Stimulated activated CD8-positive, alpha-beta memory T cell treated with anti-CD3 and anti-CD28 coated beads, Interleukin-12 subunit alpha, Interleukin-12 subunit beta, amount 100 ng/mL, for 4 hours (primary cell): Measurements from ENCODE around the gene HOXC5.
"Not testable (repeated sequence)": the region's sequence is repeated elsewhere in the genome, so short reads cannot be mapped to it uniquely, and the experiment has no call there.

Experiments used
- DNase-seq: peaks from one replicate; pipeline ENCODE4 v3.0.0-alpha.2; 2020; ENCODE audit warnings: low read depth

HOXC5 gene

GRCh38 chr12:54033980-54034784 is 1.3 kb downstream of the HOXC5 start:
- DNase-seq: no peak

GRCh38 chr12:54034785-54035310 is 2.0 kb downstream of the HOXC5 start:
- no peak for DNase-seq

DNA sequence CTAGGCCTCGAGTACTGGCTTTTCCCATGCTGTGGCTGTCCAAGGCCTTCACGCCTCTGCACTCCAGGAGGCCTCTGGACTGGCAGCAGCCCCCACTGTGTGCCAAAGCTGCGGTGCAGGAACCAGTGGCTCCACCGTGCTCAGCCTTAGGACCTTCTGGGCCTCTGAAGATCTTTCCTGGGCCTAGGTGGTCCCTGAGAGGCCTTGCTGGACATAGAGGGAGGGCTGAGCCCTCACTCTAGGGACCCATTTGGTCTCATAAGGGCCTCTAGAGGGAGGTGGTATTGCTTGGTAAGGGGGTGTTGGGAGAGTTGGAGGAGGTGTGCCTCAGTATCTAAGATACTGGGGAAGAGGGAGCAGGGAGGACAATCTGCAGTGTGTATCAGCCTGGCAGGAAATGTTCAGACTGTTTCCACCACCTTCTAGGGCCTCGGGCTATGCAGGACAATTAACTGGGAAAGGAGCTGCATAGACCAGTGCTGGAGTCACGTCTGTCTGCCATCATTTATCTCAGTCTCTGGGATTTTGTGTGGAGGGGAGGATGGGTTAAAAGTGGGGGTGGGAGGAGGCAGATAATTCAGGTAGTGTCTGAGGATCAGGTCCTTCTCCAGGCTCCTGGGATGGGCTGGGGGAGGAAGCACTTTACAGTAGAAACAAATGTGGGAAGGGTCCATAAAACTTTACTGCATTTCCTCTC is 2.9 kb downstream of the HOXC5 start:
- no peak for DNase-seq

DNA sequence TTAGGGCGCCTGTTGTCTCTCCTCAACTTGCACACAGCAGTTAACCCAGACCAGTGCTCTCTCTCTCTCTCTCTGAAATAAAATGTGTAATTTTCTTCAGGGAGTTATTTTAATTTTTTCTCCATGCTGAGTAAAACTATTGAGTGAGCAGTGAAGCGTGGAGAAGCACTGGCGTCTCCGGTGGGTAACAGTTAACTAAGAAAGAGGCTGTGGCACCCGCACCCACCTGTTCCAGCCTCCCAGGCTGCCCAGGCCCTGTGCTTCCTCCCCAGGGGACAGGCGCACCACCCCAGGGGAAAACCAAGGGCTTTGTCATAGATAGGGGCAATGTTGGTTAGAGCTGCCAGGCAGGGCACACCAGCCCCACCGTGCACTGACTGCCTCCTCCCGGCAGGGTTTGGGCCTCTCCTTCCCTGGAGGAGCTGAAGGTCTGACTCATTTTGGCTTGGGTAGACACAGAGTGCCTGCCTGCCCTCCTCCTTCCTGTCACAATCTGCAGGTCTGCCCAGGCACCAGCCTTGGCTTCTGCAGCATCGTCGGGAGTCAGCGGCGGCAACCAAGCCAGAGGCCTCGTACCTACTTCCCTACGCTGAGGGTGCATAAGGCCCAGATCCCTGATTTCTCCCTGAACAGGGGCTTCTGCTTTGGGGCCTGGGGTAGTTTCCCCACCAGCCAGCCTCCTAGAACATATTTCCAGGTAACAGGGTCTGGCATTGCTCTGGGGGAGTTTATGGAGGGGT is 3.9 kb downstream of the HOXC5 start:
- no peak for DNase-seq

DNA sequence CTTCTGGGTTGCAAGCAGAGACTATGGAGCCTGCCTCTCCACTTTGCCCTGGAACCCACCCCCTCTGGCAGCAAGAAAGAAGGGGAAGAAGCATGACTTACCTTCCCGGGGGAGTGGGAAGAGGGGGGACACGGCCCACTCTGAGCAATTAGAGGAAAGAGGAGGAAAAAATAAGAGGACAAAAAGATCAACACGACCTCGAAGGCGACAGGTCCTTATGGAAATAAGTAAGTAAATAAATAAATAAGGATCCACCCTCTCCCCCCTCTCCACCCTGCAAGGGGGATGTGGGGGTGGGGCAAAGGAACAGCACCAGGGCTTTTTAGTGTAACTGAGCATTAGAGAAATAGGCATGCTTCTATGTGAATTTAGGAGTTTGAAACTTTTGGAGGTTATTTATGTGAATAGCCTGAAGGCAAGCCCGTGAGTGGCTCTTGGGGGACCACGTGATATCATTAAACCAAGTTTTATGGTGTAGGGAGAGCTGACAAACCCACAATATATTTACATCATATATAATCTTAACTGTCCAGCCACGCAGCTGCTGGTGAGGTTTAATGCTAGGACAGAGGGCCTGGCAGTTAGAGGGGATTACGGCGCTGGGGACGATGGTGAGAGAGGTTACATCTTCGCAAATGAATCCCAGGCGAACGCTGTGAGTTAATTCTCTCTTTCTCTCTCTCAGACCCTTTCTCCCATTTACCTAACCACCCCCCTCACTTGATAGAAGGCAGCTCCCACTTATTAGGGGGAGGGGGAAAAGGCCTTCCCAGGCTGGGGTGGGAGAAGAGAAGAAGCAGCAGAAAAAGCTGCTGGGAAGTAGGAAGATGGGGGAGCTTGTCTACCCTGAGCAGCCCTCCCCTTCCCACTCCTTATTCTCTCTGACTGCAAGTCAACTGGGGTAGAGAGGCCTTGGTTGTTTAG is 4.8 kb downstream of the HOXC5 start:
- no peak for DNase-seq

GRCh38 chr12:54038284-54038870 is 5.5 kb downstream of the HOXC5 start:
- DNase-seq: no peak

DNA sequence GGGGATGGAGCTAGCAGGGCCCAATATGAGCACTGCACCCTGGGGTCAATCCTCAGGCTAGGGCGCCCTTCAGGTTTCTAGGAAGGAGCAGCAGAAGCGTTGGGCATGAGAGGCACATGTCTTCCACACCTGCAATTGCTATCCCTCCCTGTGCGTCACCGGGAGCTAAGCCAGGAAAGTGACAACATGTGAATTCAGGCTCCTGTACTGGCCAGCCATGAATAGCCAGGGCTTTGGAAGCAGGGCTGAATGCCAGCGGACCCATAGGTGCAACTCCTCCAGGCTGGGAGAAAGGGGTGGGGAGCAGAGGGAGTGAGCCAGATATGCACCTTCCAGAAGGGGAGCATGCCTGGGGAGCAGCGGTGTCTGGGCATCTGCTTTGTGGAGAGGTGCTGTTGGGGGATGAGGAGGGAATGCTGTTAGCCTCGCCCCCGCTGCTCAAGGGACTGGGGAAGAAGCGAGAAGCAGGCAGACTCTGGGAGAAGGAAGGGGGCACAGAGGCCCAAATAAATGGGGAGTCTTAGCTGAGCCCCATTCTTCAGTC is 6.1 kb downstream of the HOXC5 start:
- no peak for DNase-seq

DNA sequence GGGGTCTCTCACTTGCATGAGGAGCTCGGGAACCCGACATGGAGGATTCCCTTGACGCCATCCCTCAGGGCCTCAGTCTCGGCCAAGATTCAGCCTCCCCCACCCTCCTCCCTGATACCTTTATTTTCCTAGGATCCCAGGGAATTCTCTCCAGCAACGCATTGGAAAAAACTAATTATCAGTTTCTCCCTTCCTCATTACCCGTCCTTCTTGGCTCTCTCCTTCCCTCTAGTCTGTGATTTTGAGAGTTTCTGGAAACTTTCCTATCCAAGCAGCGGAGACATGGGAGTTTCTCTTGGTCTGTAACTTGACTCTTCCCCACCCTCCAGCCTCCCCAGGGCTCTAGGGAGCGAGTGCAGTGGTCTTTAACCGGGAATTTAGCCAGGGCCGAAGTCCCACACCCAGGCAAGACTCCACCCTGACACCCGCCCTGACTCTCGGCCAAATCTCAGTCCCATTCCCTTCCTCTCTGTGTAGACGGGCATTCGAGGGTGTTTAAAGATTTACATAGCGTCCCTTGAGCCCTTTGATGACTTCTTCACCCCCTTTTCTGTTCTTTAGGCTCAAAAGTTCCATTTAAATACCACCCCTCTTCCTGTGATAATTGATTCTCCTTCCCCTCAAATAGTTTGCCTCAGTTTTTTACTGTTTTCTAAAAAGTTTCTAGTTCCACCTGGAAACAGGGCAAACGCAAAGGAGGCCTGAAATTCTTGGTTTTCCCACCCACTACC is 6.7 kb downstream of the HOXC5 start:
- no peak for DNase-seq

- no peak for DNase-seq
Measured at GRCh38 chr12:54040148-54040494, 7.3 kb downstream of the HOXC5 start.

DNA sequence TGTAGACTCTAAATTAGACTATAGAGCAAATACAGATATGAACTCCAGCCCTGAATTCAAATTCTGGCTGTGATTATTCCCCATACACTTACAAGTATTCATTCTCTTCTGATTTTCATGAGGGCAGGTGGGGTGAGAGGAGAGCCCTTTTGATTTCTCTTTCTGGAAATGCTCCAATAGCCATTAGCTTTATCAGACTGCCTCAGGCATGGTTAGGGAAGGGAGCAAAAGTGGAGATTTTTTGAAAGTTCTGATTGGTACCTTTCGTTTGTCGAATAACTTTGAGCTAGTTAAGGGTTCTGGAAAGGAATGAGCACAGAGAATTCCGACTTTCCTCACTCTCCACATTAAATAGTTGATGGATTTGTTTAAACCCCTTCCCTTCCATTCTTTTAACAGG is 7.8 kb downstream of the HOXC5 start:
- no peak for DNase-seq

DNA sequence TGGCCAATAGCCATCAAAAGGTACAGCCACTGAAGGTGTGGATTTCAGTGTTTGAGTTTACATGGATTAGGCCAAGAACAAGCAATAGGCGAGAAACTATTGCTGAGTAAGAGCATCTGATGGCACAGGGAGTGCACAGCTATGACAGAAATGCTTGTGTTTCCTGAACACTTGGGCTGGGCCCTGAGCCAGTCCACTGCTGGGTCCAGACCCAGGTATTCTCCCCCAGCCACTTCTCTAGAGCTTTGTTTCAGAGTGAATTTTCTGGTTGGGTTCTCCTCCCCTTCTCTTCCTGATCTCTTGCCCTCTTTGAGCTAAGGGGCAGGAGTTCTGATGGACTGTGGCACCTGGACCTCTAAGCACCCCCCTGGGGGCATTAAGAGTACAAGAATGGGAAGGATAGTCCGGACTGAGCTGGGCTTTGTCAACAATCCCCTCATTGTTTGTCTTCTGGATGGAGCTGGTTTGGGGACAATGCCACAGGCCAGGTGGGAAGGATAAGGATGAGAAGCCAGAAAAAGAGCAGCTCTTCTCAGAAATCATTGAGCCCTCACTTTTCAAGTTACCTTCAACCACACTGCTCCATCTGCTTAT is 8.3 kb downstream of the HOXC5 start:
- no peak for DNase-seq

- DNase-seq: not testable (repeated sequence)
Measured at GRCh38 chr12:54042033-54042432, 9.2 kb downstream of the HOXC5 start.

DNA sequence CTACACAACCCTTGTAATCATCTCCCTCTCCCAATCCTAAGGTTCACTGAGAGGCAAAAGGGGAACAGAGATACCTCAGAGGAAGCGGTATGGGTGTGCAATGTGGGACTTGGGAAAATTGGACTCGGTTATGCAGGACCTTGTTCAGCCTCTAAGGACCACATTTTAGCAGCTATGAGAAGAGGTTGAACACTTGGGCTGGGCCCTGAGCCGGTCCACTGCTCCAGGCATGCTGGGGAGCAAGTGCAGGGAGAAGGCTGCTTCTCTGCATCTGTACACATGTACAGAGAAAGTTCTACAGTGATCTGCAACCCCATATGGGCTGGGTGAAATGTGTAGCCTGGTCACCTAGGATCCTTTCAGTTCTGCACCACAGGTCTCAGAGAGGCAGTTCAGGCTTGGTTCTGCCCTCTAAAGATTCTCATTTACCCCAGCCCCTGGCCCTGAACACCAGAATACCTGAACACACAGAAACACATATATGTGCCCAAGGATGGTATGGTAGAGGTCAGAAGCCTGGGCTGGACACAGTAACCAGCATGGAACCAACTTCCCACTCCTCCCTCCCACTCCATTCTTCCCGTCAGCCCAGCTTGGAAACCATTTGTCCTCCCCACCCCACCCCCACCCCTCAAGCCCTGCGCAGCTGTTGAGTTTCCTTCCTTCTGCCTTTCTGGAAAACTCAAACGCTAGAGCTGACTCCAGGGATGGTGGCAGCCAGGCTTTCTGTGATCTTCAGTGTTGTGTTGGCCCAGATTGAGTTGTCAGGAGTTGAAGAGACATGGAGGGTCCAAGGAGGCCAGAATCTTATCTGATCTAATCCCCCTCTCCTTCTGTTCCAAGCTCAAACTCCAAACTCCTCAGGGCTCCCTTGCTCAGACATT is 10.4 kb downstream of the HOXC5 start:
- no peak for DNase-seq

- DNase-seq: no peak
Measured at GRCh38 chr12:54044425-54045103, 11.7 kb downstream of the HOXC5 start.

DNA sequence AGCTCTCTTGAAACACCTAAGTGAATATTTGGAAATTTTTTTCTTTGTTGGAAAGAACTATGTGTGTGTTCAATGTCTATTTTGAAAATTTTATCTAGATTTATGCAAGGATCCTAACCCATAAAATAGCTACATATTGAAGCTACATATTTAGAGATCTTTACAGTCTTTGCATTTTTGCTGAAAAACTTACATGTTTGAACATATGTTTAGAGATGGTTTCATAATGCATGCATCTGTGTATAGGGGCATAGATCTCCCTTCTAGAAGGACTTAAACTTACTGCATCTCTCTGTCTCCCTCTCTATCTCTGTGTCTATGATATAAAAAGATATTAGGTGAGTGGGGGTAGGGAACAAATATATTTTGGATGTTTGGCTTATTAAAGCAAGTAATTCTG is 12.6 kb downstream of the HOXC5 start:
- DNase-seq: no peak

DNA sequence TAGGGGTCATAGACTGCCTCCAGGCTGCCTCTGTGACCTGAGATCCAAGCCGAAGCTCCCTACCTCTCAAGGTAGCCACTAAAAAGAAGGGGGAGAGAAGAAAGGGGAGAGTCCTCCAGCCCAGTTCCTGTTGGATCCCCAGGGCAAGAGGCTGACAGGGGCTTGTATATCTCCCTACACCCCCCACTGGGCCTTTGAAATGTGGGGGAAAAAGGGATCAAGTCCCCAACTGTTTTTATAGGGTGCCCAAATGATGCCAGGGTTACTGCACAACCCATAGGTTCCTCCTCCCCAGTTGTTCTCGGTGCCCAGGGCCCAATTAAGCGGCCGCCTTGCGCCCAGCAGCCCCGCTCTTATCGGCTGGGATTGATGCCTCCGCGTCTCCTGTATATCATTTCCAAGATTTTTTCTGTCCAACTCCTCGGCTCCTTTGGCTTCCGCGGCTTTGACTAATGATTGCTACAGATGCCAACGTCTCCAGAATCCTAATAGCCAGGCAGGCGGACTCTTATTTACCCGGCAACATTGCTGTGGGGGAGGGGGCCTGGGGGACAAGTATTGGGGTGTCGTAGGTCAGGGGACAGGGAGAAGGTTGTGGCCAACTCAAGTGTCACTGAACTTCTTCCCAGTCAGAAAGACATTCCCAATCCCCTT is 13.1 kb downstream of the HOXC5 start:
- DNase-seq: no peak

- DNase-seq: no peak
Measured at GRCh38 chr12:54046809-54047159, 13.9 kb downstream of the HOXC5 start.
